ENCODE results near the gene FKBP4. TPM values are rescaled to one million over a fixed set of nuclear protein-coding genes. Genes with fewer than 3 reads are reported as not detected.
A peak's percentile ranks its signal among the peaks of the same experiment; 100 is the strongest.

The FKBP4 gene
- total and polyA plus RNA-seq, 2 experiments from 2014 or later: 126 to 223 TPM

- Histone ChIP-seq H3K4me1 (ENCODE audit: insufficient read depth) (peaks cover 2% of the 10 kb centered on the region), H4K20me1 (replicated peaks; ENCODE audit: insufficient read depth) (no peaks in the 10 kb centered on the region), H3K27ac (ENCODE audit: low read depth) (no peak overlapping the region), H3K9me2 (ENCODE audit: insufficient read depth) (no peaks in the 10 kb centered on the region), H3K4me3 (no peak overlapping the region), H3K4me2 (peak overlapping the region; percentile 24), H3F3A (replicated peaks; ENCODE audit: low read depth) (no peaks in the 10 kb centered on the region), H3K36me3 (ENCODE audit: insufficient read depth) (no peaks in the 10 kb centered on the region), H3K27me3 (ENCODE audit: insufficient read depth) (no peaks in the 10 kb centered on the region), H2AFZ (peak overlapping the region; percentile 36), H3K79me2 (replicated peaks; ENCODE audit: insufficient read depth) (no peaks in the 10 kb centered on the region)
- H3K27me3 Mint-ChIP-seq (ENCODE audit: insufficient read depth, low read depth, poor library complexity): peaks cover 13% of the 10 kb centered on the region
- no peak overlapping the region; the same call in 2 of the 3 replicates for H3K4me3 Mint-ChIP-seq
- peaks cover 3% of the 10 kb centered on the region; the same call in 1 of the 3 replicates for H3K9me3 Mint-ChIP-seq
- H3K4me1 Mint-ChIP-seq: peaks cover 11% of the 10 kb centered on the region
- no peak overlapping the region for H3K27ac Mint-ChIP-seq
- TF ChIP-seq NANOG (IDR thresholded peaks at IDR 0.05; ENCODE audit: borderline replicate concordance) (no peak), STAT1 (IDR thresholded peaks at IDR 0.05; ENCODE audit: unreplicated experiment) (no peak), ZNF462 (CRISPR knock-in tag; IDR thresholded peaks at IDR 0.05) (no peak), ETS1 (IDR thresholded peaks at IDR 0.05) (no peak), ZNF114 (CRISPR knock-in tag; IDR thresholded peaks at IDR 0.05) (no peak), EZH2 (IDR thresholded peaks at IDR 0.05; ENCODE audit: low read depth, unreplicated experiment) (no peak), EZH2phosphoT487 (IDR thresholded peaks at IDR 0.05; ENCODE audit: unreplicated experiment) (no peak), ZNF331 (CRISPR knock-in tag; IDR thresholded peaks at IDR 0.05; ENCODE audit: low read depth) (no peak), JUNB (IDR thresholded peaks at IDR 0.05; ENCODE audit: unreplicated experiment) (no peak), REST (IDR thresholded peaks at IDR 0.05; ENCODE audit: unreplicated experiment) (peak; percentile 20), CTCF (conservative IDR thresholded peaks at IDR 0.05; ENCODE audit: low read depth in 2 of 2) (peak; percentile 94 to 99)
- H3K36me3 Mint-ChIP-seq (ENCODE audit: low read depth): no peaks in the 10 kb centered on the region
- ATAC-seq: peak; percentile 96
- peak; percentile 84 for DNase-seq (ENCODE audit: low spot score)
These were observed 10.7 kb upstream of the FKBP4 start for GRCh38 chr12:2783936-2784600.

All from GM23338 (cell line).